Endodermal cell (in vitro differentiated cells): ENCODE data around the gene SCML1. TPM values are rescaled to one million over a fixed set of nuclear protein-coding genes. Genes with fewer than 3 reads are reported as not detected.

Source experiments
- DNase-seq: peaks from one replicate; pipeline ENCODE4 v3.0.0-alpha.2; 2017
- H3K27ac ChIP-seq: 2 replicates; pipeline ENCODE4 v1.5.1; 2013; ENCODE audit warnings: mild to moderate bottlenecking, low read depth, low read length, moderate library complexity
- H3K27me3 ChIP-seq: 2 replicates; pipeline ENCODE4 v1.6.1; 2013; ENCODE audit warnings: mild to moderate bottlenecking, low read length, moderate library complexity; ENCODE audit not compliant: insufficient read depth, control insufficient read depth, poor library complexity, severe bottlenecking
- H3K36me3 ChIP-seq: 2 replicates; pipeline ENCODE4 v1.7.0; 2013; ENCODE audit warnings: mild to moderate bottlenecking, low read length, moderate library complexity; ENCODE audit not compliant: control insufficient read depth, insufficient read depth
- H3K4me1 ChIP-seq: one replicate; pipeline ENCODE4 v1.7.0; 2013; ENCODE audit warnings: low read length; ENCODE audit not compliant: control insufficient read depth, insufficient read depth
- H3K4me3 ChIP-seq: 2 replicates; pipeline ENCODE4 v1.5.1; 2013; ENCODE audit warnings: mild to moderate bottlenecking, low read length, moderate library complexity
- H3K9ac ChIP-seq: 2 replicates; pipeline ENCODE4 v1.6.1; 2013; ENCODE audit warnings: mild to moderate bottlenecking, low read length, moderate library complexity; ENCODE audit not compliant: poor library complexity, severe bottlenecking; ENCODE audit errors: extremely low read depth
- H3K9me3 ChIP-seq: 2 replicates; pipeline ENCODE4 v1.6.1; 2013; ENCODE audit warnings: mild to moderate bottlenecking, low read length, moderate library complexity; ENCODE audit not compliant: control insufficient read depth
- H3K27ac Mint-ChIP-seq: 2 replicates; pipeline ENCODE4 v1.8.0; 2020; ENCODE audit warnings: mixed read lengths
- H3K27me3 Mint-ChIP-seq: 2 replicates; pipeline ENCODE4 v1.8.0; 2021; ENCODE audit warnings: mild to moderate bottlenecking, mixed read lengths; ENCODE audit not compliant: insufficient read depth
- H3K36me3 Mint-ChIP-seq: 2 replicates; pipeline ENCODE4 v1.8.0; 2020; ENCODE audit warnings: low read depth, mixed read lengths
- H3K4me1 Mint-ChIP-seq: 2 replicates; pipeline ENCODE4 v1.8.0; 2020; ENCODE audit warnings: mixed read lengths
- H3K4me3 Mint-ChIP-seq: 2 replicates; pipeline ENCODE4 v1.8.0; 2020; ENCODE audit warnings: mild to moderate bottlenecking, moderate library complexity, mixed read lengths
- H3K9me3 Mint-ChIP-seq: 2 replicates; pipeline ENCODE4 v1.8.0; 2020; ENCODE audit warnings: mild to moderate bottlenecking, mixed read lengths
- WGBS, 2 experiments: methylation state at CpG; one replicate each; pipeline versions ENCODE4 v1.1.5 to v1.1.7; 2013; ENCODE audit warnings: missing lambda C conversion rate in 2 of 2, mixed read lengths in 1 of 2; ENCODE audit not compliant: insufficient coverage in 1 of 2, insufficient read length in 1 of 2; 5-methylcytosine and 5-hydroxymethylcytosine counted together
- total RNA-seq, 2 donors: library from RNA; stranded (reverse); fragmentation: NEBNext Ultra II Directional in 1 of 2; extraction: Animal tissue kit (Norgen Biotek cat#: 25700) in 1 of 2; gene quantifications; 2 replicates in 1 of 2; 3 replicates in 1 of 2; pipeline ENCODE4 v1.2.1, GENCODE V29; 2021
- TF ChIP-seq, protein P1 (sequence below): fragments of 200-600 bp; sonication (generic); conservative IDR thresholded peaks from 2 replicates; pipeline ENCODE4 v1.5.0; 2021; ENCODE audit warnings: antibody characterized with exemption, mild to moderate bottlenecking

Gene SCML1
- total RNA-seq, 2 donors from 2014 or later, result 0.59 to 2.2 TPM

DNA sequence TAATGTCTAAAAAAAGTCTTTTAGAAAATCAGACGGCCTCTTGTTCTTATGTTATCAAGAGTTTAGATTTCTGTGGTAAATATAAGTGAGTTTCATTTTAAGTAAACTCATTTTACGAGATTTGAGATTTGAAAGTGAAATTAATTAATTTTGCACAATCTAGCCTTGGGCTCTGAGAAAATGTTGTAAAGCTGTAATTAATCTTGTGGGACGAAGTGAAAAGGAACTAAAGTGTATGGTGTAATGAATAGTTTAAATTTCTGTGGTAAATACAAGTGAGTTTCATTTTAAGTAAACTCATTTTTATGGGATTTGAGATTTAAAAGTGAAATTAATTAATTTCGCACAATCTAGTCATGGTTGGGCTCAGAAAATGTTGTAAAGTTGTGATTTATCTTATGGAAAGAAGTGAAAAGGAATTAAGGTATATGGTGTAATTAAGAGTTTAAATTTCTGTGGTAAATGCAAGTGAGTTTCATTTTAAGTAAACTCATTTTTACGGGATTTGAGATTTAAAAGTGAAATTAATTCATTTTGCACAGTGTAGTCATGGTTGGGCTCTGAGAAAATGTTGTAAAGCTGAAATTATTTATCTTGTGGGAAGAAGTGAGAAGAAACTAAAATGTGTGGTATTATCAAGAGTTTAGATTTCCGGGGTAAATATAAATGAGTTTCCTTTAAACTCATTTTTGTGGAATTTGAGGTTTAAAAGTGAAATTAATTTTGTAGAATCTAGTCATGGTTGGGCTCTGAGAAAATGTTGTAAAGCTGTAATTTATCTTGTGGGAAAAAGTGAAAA, 1.6 kb downstream of the SCML1 start:
- no peak overlapping the region for H3K27ac Mint-ChIP-seq
- no peaks in the 10 kb centered on the region for H3K9me3 Mint-ChIP-seq
- WGBS, 2 experiments, result 72 to 85% methylated on average over 5 to 6 of the region's 6 CpGs
- Histone ChIP-seq H3K27ac (no peak overlapping the region), H3K4me3 (peak overlapping the region; percentile 80), H3K27me3 (peaks cover 37% of the 10 kb centered on the region), H3K4me1 (no peaks in the 10 kb centered on the region), H3K9ac (no peak overlapping the region), H3K9me3 (no peaks in the 10 kb centered on the region), H3K36me3 (no peaks in the 10 kb centered on the region)
- H3K4me1 Mint-ChIP-seq, result peaks cover 9% of the 10 kb centered on the region
- peaks cover 59% of the 10 kb centered on the region for H3K27me3 Mint-ChIP-seq
- peak overlapping the region; percentile 63 for H3K4me3 Mint-ChIP-seq
- TF ChIP-seq, protein P1, sequence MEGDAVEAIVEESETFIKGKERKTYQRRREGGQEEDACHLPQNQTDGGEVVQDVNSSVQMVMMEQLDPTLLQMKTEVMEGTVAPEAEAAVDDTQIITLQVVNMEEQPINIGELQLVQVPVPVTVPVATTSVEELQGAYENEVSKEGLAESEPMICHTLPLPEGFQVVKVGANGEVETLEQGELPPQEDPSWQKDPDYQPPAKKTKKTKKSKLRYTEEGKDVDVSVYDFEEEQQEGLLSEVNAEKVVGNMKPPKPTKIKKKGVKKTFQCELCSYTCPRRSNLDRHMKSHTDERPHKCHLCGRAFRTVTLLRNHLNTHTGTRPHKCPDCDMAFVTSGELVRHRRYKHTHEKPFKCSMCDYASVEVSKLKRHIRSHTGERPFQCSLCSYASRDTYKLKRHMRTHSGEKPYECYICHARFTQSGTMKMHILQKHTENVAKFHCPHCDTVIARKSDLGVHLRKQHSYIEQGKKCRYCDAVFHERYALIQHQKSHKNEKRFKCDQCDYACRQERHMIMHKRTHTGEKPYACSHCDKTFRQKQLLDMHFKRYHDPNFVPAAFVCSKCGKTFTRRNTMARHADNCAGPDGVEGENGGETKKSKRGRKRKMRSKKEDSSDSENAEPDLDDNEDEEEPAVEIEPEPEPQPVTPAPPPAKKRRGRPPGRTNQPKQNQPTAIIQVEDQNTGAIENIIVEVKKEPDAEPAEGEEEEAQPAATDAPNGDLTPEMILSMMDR, result no peak
- no peaks in the 10 kb centered on the region for H3K36me3 Mint-ChIP-seq
- no peak for DNase-seq

DNA sequence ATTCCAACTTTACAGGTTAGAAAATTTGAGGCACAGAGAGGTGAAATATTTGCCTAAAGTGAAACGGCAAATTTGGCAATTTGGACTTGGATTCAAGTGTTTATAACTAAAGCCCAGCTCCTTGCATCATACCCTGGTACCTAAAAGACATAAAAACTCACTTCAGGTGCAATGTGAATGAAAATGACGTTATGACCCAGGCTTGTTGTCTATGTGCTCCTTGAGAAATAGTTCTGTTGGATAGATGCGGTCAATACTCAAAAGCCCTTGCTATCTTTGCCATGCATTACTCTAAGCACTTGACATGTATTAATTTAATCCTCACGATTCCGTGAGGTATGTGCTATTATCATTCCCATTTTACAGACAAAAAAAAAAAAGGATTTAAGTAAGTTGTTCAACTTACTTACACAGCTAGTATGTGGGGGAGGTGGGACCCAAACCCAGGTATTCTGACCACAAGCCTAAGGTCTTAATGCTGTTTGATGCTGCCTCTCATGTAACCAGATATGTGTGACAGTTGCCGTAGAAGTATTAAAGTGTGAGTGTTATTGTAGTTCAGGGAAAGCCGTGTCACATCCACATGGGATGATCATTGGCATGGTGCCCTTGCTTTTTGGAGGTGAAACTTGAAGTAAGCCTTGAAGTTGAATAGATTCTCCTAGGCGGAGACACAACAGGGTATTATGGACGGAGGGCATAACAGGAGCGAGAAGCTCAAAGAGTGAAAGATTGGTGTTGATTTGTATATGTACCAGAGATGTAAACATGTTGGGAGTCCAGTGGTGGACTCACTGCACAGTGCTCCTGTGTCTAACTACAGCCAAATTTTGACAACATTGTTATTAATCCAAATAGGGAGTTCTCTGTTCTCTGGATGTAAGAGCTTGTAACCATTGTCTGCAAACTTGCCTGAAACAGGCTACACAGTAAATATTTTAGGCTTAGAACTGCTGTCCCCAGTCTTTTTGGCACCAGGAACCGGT, 3.1 kb downstream of the SCML1 start:
- peaks cover 59% of the 10 kb centered on the region for H3K27me3 Mint-ChIP-seq
- Histone ChIP-seq H3K9me3 (no peaks in the 10 kb centered on the region), H3K27ac (no peak overlapping the region), H3K4me3 (no peak overlapping the region), H3K4me1 (no peaks in the 10 kb centered on the region), H3K27me3 (peaks cover 37% of the 10 kb centered on the region), H3K36me3 (no peaks in the 10 kb centered on the region), H3K9ac (no peak overlapping the region)
- H3K27ac Mint-ChIP-seq, result no peak overlapping the region
- no peak overlapping the region for H3K4me3 Mint-ChIP-seq
- TF ChIP-seq, protein P1, result no peak
- no peaks in the 10 kb centered on the region for H3K36me3 Mint-ChIP-seq
- H3K9me3 Mint-ChIP-seq, result no peaks in the 10 kb centered on the region
- no peak for DNase-seq
- H3K4me1 Mint-ChIP-seq, result peaks cover 6% of the 10 kb centered on the region
- 83 to 100% methylated on average over 3 to 8 of the region's 11 CpGs for WGBS, 2 experiments

DNA sequence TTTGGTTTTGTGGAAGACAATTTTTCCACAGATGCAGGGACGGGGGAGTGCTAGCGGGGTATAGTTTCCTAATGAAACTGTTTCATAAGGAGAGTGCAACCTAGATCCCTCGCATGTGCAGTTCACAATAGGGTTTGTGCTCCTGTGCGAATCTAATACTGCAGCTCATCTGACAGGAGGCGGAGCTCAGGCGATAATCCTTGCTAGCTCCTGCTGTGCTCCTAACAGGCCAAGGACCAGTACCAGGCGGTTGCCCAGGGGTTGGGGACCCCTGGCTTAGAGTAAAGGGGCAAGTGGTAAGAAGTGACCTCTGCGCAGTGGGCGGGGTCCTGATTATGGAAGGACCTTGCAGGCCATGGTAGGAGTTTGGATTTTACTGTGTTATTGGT, 3.8 kb downstream of the SCML1 start:
- H3K9ac ChIP-seq, result no peak overlapping the region
- TF ChIP-seq, protein P1, result no peak
- Mint-ChIP-seq H3K36me3 (no peaks in the 10 kb centered on the region), H3K4me1 (peaks cover 6% of the 10 kb centered on the region), H3K27me3 (peaks cover 59% of the 10 kb centered on the region), H3K9me3 (no peaks in the 10 kb centered on the region), H3K27ac (no peak overlapping the region), H3K4me3 (no peak overlapping the region)
- 68% methylated on average over 3 to 9 of the region's 9 CpGs for WGBS, 2 experiments
- peaks cover 37% of the 10 kb centered on the region for H3K27me3 ChIP-seq
- DNase-seq, result no peak
- H3K36me3 ChIP-seq, result no peaks in the 10 kb centered on the region
- H3K9me3 ChIP-seq, result no peaks in the 10 kb centered on the region
- H3K27ac ChIP-seq, result no peak overlapping the region
- H3K4me1 ChIP-seq, result no peaks in the 10 kb centered on the region
- H3K4me3 ChIP-seq, result no peak overlapping the region
